ENCODE results near the gene ATP6V0C. TPM values are rescaled to one million over a fixed set of nuclear protein-coding genes. Genes with fewer than 3 reads are reported as not detected.
"Not testable (repeated sequence)": the region's sequence is repeated elsewhere in the genome, so short reads cannot be mapped to it uniquely, and the experiment has no call there.

The ATP6V0C gene
- total RNA-seq, 1 donor from 2014 or later, result 113 TPM

GRCh38 chr16:2474877-2475412, 38.8 kb upstream of the ATP6V0C start, which contains the start of gene TBC1D24:
TBC1D24 (plus strand) TSS chr16:2475127; CDS start chr16:2496149, 21,022 bp downstream.
- intact Hi-C loops (cut with micrococcal nuclease), result no loop called here

GRCh38 chr16:2475413-2476344, 38.1 kb upstream of the ATP6V0C start:
- intact Hi-C loops (cut with micrococcal nuclease), result no loop called here

GRCh38 chr16:2476345-2476720, 37.4 kb upstream of the ATP6V0C start:
- intact Hi-C loops (cut with micrococcal nuclease), result no loop called here

- intact Hi-C loops (cut with micrococcal nuclease), result no loop called here
Measured at GRCh38 chr16:2476741-2477140, 37.0 kb upstream of the ATP6V0C start.

GRCh38 chr16:2477327-2477726, 36.4 kb upstream of the ATP6V0C start:
- intact Hi-C loops (cut with micrococcal nuclease), result no loop called here

- intact Hi-C loops (cut with micrococcal nuclease), result no loop called here
Measured at GRCh38 chr16:2478279-2478678, 35.5 kb upstream of the ATP6V0C start.

GRCh38 chr16:2479996-2480395, 33.8 kb upstream of the ATP6V0C start:
- intact Hi-C loops (cut with micrococcal nuclease), result not testable (repeated sequence)

- intact Hi-C loops (cut with micrococcal nuclease), result no loop called here
Measured at GRCh38 chr16:2480948-2481347, 32.8 kb upstream of the ATP6V0C start.

GRCh38 chr16:2481676-2482075, 32.1 kb upstream of the ATP6V0C start:
- intact Hi-C loops (cut with micrococcal nuclease), result no loop called here

GRCh38 chr16:2482249-2482648, 31.5 kb upstream of the ATP6V0C start:
- intact Hi-C loops (cut with micrococcal nuclease), result no loop called here

GRCh38 chr16:2482708-2483534, 30.8 kb upstream of the ATP6V0C start:
- intact Hi-C loops (cut with micrococcal nuclease), result no loop called here

GRCh38 chr16:2483939-2484897, 29.5 kb upstream of the ATP6V0C start:
- intact Hi-C loops (cut with micrococcal nuclease), result no loop called here

GRCh38 chr16:2484898-2485508, 28.7 kb upstream of the ATP6V0C start:
- intact Hi-C loops (cut with micrococcal nuclease), result loop anchor here (5.0 kb wide), 1 partner anchor 143 kb away; the partner anchor contains the start of gene ABCA3

- intact Hi-C loops (cut with micrococcal nuclease), result loop anchor here (5.0 kb wide), 1 partner anchor 144 kb away; the partner anchor contains the start of gene ABCA3
Measured at GRCh38 chr16:2485811-2486507, 27.8 kb upstream of the ATP6V0C start.

- intact Hi-C loops (cut with micrococcal nuclease), result loop anchor here (1.0 to 5.0 kb wide), 2 partner anchors 14 to 145 kb away; partner anchors contain the start of gene ABCA3
Measured at GRCh38 chr16:2486645-2487516, 26.9 kb upstream of the ATP6V0C start.

GRCh38 chr16:2487517-2487842, 26.3 kb upstream of the ATP6V0C start:
- intact Hi-C loops (cut with micrococcal nuclease), result loop anchor here (1.0 to 5.0 kb wide), 2 partner anchors 14 to 145 kb away; partner anchors contain the start of gene ABCA3

GRCh38 chr16:2487903-2488531, 25.7 kb upstream of the ATP6V0C start:
- intact Hi-C loops (cut with micrococcal nuclease), result loop anchor here (1.0 to 5.0 kb wide), 2 partner anchors 13 to 146 kb away; partner anchors contain the start of gene ABCA3

- intact Hi-C loops (cut with micrococcal nuclease), result loop anchor here (5.0 kb wide), 1 partner anchor 147 kb away; the partner anchor contains the start of gene ABCA3
Measured at GRCh38 chr16:2489581-2489980, 24.2 kb upstream of the ATP6V0C start.

Measured in T-helper 1 cell treated with Interleukin-12 subunit alpha and Interleukin-12 subunit beta and Interleukin-4 antibody, amounts not matched to agents 30 ng/mL and 1 ng/mL, for 36 hours (primary cell).